Stimulated activated CD4-positive, alpha-beta T cell treated with anti-CD3 and anti-CD28 coated beads, Interleukin-4, amount 100 ng/mL, for 4 hours (primary cell): ENCODE results near the gene RIN1.
"Not testable (repeated sequence)": the region's sequence is repeated elsewhere in the genome, so short reads cannot be mapped to it uniquely, and the experiment has no call there.

Experiments used
- DNase-seq, 2 experiments: peaks; one replicate each; pipeline ENCODE4 v3.0.0-alpha.2; 2020

RIN1 gene

GRCh38 chr11:66334605-66335442 is 1.4 kb downstream of the RIN1 start:
- no peak for DNase-seq

- DNase-seq: no peak
Observed at GRCh38 chr11:66333896-66334604, 2.2 kb downstream of the RIN1 start.

- no peak for DNase-seq
Observed at GRCh38 chr11:66333220-66333877, 2.9 kb downstream of the RIN1 start.

- DNase-seq: no peak
Observed at GRCh38 chr11:66332371-66333219, 3.6 kb downstream of the RIN1 start.

GRCh38 chr11:66331542-66332370 is 4.5 kb downstream of the RIN1 start:
- no peak for DNase-seq

GRCh38 chr11:66330931-66331330 is 5.3 kb downstream of the RIN1 start:
- DNase-seq: no peak

GRCh38 chr11:66329165-66329673 is 7.0 kb downstream of the RIN1 start:
- DNase-seq: no peak

- DNase-seq: peak; percentile 75 to 77
Observed at GRCh38 chr11:66328302-66329144, 7.7 kb downstream of the RIN1 start.

GRCh38 chr11:66328031-66328301 is 8.3 kb downstream of the RIN1 start:
- no peak for DNase-seq

- DNase-seq: no peak
Observed at GRCh38 chr11:66327171-66328030, 8.8 kb downstream of the RIN1 start.

GRCh38 chr11:66326261-66327111 is 9.7 kb downstream of the RIN1 start:
- DNase-seq: no peak

GRCh38 chr11:66325263-66325671 is 11.0 kb downstream of the RIN1 start:
- no peak for DNase-seq

GRCh38 chr11:66324664-66325063 is 11.6 kb downstream of the RIN1 start:
- no peak for DNase-seq

GRCh38 chr11:66323684-66324083 is 12.6 kb downstream of the RIN1 start:
- no peak for DNase-seq

GRCh38 chr11:66322732-66323427 is 13.4 kb downstream of the RIN1 start:
- no peak for DNase-seq

GRCh38 chr11:66321606-66322005 is 14.6 kb downstream of the RIN1 start:
- DNase-seq: no peak

GRCh38 chr11:66320748-66321147 is 15.5 kb downstream of the RIN1 start:
- DNase-seq: not testable (repeated sequence)

- not testable (repeated sequence) for DNase-seq
Observed at GRCh38 chr11:66320289-66320688, 15.9 kb downstream of the RIN1 start.
